ENCODE measurements around the gene GRK2.
A peak's percentile ranks its signal among the peaks of the same experiment; 100 is the strongest.
"Not testable (repeated sequence)": the region's sequence is repeated elsewhere in the genome, so short reads cannot be mapped to it uniquely, and the experiment has no call there.

GRK2 gene

DNA sequence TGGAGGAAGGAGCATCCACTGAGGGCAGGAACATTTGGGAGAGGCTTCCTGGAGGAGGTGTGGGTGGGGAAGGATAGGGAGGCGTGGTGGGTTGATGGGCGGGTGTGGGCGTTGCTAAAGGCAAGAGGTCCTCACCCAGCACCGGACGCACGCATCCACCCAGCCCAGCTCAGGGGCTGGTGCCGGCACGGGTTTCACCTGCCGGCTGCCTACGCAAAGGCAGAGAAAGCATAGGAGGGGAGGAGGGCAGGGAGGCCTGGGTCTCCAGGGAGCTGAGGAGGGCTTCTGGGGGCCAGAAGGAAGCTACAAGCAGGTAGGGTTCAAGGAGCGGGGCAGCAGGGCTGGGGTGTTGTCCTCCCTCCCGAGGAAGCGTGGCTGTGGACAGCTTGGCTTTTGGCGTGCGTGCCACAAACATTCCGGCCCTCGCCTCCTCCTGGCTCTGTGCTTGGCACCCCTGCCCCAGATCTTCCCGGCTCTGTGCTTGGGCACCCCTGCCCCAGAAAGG is 44.8 kb downstream of the GRK2 start:
- no peak for DNase-seq (ENCODE audit: low read depth in 2 of 2, low spot score in 1 of 2)

DNA sequence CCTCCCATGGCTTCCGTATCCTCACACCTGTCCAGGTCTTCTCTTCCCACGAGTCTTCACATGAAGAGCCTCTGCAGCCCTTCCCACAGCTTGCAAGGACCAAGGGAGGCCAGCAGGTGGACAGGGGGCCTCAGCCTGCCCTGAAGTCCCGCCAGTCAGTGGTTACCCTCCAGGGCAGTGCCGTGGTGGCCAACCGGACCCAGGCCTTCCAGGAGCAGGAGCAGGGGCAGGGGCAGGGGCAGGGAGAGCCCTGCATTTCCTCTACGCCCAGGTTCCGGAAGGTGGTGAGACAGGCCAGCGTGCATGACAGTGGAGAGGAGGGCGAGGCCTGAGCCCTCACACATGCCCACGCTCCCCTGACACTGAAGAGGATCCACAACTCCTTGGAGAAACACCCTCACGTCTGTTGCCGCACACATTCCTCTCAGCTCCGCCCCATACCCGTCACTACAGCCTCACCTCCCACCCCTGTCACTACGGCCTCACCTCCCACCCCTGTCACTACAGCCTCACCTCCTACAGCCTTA is 45.3 kb downstream of the GRK2 start:
- DNase-seq (ENCODE audit: low read depth in 2 of 2, low spot score in 1 of 2), result no peak

DNA sequence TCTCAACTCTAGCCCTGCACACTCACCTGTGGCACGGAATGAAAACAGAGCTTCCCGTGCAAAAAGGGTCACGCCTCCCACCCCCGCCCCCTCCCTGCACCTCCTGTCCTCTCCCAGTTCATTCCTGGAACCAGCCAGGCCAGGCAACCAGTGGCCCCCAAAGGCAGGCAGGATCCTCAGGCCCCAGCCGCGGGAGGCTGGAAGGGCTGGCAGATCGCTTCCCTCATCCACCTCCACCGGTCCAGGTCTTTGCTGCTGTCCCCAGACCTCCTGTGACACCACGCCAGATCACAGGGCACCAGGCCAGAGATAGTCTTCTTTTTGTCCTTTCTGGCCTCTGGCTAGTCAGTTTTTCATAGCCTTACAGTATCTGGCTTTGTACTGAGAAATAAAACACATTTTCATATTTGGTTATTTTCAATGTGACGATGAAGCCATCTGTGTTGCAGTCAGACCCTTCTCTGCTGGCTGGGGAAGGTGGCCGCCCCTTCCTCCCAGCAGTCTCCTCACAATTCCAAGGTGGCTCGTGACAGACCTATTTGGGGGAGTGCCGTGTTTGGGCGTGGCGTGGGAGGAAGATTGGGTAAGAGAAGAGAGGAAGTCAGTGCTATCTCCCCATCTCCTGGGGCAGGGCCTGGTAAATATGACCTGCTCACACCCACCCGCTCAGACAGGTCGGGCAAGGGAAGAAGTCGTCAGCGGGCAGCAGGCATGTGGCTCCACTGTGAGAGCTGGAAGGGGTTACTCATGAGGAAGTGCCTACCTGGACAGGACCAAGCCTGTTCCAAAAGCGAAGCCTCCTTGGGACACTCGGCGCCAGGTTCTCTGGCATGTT is 46.1 kb downstream of the GRK2 start:
- DNase-seq (ENCODE audit: low read depth in 2 of 2, low spot score in 1 of 2), result no peak

DNA sequence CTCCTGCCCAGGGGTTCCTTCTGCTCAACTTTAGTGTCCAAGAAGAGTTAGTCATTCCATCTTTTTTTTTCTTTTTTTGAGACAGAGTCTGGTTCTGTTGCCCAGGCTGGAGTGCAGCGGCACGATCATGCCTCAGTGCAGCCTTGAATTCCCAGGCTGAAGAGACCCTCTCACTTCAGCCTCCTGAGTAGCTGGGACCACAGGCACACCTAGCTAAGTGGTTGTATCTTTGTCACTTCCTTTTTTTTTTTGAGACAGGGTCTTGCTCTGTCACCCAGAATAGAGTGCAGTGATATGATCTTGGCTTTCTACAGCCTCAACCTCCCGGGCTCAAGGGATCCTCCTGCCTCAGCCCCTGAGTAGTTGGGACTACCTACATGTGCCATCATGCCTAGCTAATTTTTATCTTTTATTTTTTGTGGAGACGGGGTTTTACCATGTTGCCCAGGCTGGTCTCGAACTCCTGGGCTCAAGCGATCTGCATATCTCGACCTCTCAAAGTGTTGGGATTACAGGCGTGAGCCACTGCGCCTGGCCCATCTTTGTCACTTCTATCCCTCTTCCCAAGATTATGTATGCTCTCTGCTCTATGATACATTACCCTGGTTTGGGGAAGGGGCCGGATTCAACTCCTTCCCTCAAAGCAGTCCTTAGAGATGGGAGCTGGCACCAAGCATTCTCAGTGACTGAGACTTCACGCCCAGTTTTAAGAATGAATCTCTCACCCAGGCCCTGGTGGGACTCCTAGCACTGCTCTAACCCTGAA is 47.0 kb downstream of the GRK2 start:
- DNase-seq (ENCODE audit: low read depth in 2 of 2, low spot score in 1 of 2), result no peak

DNA sequence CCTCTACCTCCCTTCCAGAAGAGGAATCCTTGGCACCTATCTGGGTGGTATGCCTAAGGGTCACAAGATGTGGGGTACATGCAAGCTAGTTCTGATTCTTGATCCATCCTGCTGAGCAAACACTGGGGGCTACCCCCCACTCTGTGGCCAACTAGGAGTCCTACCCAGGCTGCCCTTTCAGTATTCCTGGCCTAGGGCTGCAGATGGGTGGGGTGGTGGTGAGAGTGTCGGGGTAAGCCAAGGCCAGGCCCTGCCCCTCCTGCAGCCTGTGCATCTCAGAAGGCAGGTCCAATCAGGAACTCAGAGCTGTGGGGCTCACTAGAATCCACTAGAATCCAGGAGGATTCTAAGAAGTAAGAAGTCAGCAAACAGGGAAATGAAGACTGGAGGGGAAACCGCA is 47.9 kb downstream of the GRK2 start:
- no peak for DNase-seq (ENCODE audit: low read depth in 2 of 2, low spot score in 1 of 2)

DNA sequence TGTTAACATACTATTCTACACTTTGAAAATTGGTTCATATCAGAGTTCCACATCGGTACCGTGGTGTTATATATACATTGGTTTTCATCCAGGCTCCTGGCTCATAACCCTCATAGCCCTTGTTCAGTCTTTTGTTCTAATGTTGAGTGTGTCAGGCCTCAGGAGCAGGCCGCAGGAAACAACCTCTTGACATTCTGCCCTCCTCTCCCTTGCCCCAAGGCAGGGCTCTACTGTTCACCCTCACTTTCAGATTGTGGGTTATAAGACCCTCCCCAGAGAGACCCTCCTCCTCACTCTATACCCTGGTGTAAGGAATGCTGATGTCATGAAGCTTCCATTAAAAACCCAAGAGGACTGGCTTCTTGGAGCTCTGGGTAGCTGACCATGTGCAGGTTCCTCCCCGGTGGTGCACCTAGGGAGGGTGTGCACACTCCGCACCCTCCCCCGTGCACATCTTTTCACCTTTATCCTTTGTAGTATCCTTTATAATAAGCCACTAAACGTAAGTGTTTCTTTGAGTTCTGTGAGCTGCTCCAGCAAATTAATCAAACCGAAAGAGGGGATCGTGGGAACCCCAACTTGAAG is 49.1 kb downstream of the GRK2 start:
- no peak for DNase-seq (ENCODE audit: low read depth in 2 of 2, low spot score in 1 of 2)

DNA sequence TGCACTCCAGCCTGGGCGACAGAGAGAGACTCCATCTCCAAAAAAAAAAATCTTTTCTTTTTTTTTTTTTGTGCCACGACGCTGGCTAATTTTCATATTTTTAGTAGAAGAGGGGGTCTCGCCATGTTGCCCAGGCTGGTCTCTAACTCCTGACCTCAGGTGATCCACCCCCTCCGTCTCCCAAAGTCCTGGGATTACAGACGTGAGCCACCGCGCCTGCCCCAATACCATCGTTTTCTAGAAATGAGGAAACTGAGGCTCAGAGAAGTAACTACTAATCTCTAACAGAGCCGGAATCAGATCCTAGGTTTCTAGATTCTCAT is 50.6 kb downstream of the GRK2 start:
- no peak for DNase-seq (ENCODE audit: low read depth in 2 of 2, low spot score in 1 of 2)

DNA sequence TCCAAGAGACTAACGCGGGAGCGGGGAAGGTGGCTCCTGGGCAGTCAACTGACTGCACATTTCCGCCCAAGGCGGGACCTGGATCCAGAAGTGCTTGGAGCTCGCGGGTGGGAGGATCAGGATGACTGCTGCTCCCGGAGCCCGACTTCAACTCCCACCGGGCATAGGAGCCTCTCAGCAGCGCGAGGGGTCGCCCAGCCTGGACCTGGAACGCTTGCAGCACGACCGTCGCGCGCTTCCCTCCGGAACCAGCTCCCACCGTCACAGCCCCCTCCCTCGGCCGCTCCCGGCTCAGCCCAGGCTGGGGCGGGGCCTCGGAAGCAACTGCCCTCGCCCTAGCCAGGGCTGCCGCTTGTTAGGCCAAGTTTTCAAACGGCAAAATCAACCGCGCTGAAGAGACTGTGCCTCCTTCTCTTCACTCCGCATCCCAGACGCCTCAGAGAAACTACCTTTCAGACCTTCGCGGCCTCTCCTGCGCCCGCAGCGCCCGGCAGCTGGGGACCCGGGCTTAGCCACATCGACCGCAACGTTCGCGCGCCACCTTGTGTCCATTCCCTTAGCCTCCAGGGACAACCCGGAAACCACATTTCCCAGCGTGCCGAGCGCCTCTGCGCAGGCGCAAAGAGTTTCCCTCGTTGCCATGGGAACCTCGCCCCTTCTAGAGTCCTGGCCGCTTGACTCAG is 51.1 kb downstream of the GRK2 start:
- DNase-seq (ENCODE audit: low read depth in 2 of 2, low spot score in 1 of 2), result peak; percentile 96 to 99

DNA sequence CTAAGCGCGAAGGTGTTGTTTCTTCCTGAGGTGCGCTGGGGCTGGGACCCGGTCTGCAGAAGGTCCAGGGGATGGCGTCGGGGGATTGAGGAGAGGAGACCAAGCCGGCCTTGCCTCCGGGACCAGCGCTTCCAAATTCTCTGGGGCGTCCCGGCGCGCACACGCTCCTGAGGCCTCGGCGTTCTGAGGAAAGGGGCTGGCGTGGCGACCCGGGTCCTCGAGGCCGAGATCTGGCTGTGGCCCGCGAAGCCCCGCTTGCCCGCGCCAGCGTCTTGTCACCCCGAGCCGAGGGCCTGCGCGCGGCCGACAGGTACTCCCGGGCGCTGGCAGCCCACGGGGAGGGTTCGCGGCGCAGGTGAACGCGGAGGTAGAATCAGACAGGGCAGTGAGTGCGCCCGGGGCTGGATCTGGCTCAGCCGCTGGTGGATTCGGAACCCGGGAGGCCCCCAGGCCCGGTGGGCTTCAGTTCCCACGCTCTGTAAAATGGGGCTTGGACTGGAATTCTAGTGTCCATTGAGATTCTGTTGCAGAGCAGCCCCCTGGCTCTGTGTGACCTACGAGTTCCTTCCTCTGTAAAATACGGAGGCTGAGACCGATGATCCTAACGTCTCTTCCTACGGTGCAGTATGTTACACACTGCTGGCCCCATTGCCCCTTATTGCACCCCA is 51.7 kb downstream of the GRK2 start:
- DNase-seq (ENCODE audit: low read depth in 2 of 2, low spot score in 1 of 2), result no peak

DNA sequence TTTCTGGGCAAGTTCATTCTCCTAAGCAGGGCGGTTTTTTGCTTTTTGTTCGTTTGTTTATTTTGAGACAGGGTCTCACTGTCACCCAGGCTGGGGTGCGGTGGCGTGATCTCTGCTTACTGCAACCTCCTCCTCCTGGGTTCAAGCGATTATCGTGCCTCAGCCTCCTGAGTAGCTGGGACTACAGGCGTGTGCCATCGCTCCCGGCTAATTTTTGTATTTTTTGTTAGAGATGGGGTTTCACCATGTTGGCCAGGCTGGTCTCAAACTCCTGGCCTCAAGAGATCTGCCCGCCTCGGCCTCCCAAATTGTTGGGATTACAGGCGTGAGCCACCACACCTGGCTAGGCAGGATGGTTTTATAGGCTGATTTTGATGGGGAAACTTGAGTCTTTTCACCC is 52.6 kb downstream of the GRK2 start:
- not testable (repeated sequence) for DNase-seq (ENCODE audit: low read depth in 2 of 2, low spot score in 1 of 2)

DNA sequence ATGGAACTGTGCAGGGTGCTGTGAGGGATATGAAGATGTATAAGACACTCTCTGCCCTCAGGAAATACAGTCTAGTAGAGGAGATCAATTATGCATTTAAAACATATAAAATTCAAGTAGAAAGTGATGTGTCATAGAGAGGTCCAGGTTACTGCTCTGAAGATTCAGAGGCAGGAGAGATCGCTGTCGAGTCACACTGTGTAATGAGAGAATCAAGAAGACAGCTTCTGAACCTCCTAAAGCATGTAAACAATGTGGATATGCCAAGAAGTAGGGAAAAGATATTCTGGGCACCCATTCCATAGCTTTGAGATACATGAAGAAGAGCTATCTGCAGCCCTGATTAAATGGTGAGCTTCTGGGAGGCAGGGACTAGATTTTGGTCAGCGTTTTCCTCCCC is 53.7 kb downstream of the GRK2 start:
- no peak for DNase-seq (ENCODE audit: low read depth in 2 of 2, low spot score in 1 of 2)

DNA sequence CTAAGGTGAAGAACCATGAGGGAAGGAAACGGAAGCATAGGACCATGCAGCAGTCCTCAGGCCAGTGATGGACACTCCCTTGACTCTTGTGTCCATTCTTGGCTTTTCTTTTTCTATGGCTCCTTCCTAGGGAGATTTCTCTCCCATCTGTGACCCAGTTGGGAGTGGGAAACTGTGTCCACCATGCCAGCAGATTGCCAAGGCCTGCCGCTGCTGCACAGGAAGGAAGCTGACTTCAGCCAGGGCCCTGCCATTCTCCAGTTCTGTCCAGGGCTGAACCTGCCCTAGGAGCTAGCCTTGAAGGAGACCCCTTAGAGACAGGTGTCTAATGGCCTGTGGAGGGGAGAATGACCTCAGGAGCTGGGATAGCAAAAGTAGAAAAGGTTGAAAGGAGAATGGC is 54.4 kb downstream of the GRK2 start:
- no peak for DNase-seq (ENCODE audit: low read depth in 2 of 2, low spot score in 1 of 2)

DNA sequence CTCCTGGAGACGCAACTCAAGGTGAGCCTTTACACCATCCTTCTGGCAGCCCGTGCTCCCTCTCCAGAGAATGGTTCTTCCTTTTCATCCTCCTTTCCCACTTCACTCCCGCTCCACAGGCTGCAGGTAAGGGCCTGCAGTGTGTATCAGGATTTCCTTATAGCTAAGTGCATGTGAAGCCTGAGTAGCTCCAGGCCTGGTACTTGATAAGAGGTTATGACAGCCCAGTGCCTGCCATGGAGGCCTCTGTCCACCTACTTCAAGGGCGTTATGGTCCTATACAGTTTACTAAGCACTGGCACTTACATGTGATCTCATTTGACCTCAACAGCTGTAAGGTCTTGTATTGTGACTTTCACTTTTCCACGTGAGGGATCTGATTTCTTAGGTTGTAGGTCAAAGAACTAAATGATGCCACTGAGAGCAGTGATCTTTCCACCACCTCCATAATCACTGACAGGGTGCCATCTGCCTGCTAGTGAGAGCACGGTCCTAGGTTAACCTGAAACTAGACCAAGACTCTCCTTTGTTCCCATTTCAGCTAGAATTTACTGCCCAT is 55.1 kb downstream of the GRK2 start:
- no peak for DNase-seq (ENCODE audit: low read depth in 2 of 2, low spot score in 1 of 2)

DNA sequence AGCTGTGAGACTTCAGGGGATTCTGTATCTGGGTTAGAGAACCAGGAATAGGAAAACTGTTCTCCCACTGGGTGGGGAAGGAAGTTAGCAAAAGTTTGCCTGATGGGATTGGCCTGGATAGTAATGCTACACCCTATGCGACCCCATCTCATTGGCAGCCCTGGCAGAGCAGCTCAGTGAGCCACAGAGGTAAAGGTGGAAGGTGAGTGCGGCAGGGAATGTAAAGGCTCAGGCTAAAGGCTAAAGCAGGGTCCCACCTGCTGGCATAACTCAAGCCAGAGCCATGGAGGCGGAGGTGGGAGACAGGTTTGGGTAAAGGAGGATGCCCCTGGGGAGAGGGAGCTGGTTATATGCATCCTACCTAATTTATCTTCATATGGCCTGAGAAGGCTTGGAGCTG is 55.8 kb downstream of the GRK2 start:
- no peak for DNase-seq (ENCODE audit: low read depth in 2 of 2, low spot score in 1 of 2)

DNA sequence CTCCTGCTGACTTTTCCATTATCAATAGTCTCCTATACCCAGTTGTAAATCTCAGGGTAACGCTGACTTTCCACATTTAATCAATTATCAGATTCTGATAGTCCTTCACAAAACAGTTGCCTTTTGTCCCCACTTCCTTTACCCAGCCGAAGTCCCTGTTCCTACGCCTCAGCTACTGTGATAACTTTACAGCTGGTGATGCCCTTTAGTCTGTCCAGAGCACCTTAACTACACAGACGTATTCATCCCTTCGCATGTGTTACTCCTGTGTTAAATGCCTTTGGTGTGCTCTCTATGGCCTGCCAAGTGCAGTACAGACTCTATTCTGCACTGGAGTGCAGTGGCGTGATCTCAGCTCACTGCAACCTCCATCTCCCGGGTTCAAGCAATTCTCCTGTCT is 57.3 kb downstream of the GRK2 start:
- no peak for DNase-seq (ENCODE audit: low read depth in 2 of 2, low spot score in 1 of 2)

DNA sequence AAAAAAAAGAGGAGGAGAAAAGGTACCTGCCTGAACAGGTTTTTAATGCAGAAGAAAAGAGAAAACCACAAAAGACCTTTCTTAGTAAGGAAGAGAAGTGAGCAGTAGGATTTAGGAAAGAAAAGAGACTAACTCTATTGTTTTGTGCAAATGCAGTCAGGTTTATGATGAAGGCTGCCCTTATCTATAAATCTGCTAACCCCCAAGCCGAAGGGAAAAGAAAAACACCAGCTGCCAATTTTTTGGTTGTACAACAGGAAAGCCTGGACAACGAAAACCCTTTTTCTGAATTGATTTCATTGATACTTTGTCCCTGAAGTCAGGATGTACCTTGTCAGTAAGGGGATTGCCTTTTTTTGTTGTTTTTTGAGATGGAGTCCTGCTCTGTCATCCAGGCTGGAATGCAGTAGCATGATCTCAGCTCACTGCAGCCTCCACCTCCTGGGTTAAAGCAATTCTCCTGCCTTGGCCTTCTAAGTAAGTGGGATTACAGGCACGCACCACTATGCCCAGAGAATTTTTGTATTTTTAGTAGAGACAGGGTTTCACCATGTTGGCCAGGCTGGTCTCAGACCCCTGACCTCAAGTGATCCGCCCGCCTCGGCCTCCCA is 65.9 kb downstream of the GRK2 start:
- DNase-seq (ENCODE audit: low read depth in 2 of 2, low spot score in 1 of 2), result no peak

All from stimulated activated CD8-positive, alpha-beta memory T cell treated with anti-CD3 and anti-CD28 coated beads, Interleukin-4, amount 100 ng/mL, for 4 hours (primary cell).